Measurements from ENCODE around the gene SSBP3. TPM values are rescaled to one million over a fixed set of nuclear protein-coding genes. Genes with fewer than 3 reads are reported as not detected.

SSBP3 gene
- total and polyA plus RNA-seq, 9 of the 15 experiments (the other 6 are each of a cell fraction or from before 2014, with no cell fraction given), result 8.7 to 108 (median 33.8) TPM

GRCh38 chr1:54229281-54229891, 176.8 kb downstream of the SSBP3 start (continued):
- TF ChIP-seq, protein P1, sequence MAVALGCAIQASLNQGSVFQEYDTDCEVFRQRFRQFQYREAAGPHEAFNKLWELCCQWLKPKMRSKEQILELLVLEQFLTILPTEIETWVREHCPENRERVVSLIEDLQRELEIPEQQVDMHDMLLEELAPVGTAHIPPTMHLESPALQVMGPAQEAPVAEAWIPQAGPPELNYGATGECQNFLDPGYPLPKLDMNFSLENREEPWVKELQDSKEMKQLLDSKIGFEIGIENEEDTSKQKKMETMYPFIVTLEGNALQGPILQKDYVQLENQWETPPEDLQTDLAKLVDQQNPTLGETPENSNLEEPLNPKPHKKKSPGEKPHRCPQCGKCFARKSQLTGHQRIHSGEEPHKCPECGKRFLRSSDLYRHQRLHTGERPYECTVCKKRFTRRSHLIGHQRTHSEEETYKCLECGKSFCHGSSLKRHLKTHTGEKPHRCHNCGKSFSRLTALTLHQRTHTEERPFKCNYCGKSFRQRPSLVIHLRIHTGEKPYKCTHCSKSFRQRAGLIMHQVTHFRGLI (CRISPR knock-in tag; IDR thresholded peaks at IDR 0.05), result 0 out of 2 replicates have a peak, but pooled peaks have one; percentile 45
- TF ChIP-seq RAD51 (IDR thresholded peaks at IDR 0.05; ENCODE audit: borderline replicate concordance, low read depth) (no peak), ESRRA (IDR thresholded peaks at IDR 0.05; ENCODE audit: borderline replicate concordance, low read depth) (no peak), IRF2 (CRISPR knock-in tag; IDR thresholded peaks at IDR 0.05) (no peak), SMAD4 (CRISPR knock-in tag; conservative IDR thresholded peaks at IDR 0.05) (0 out of 2 replicates have a peak, but pooled peaks have one; percentile 35), ZNF695 (CRISPR knock-in tag; IDR thresholded peaks at IDR 0.05) (no peak), SMAD2 (IDR thresholded peaks at IDR 0.05; ENCODE audit: low read depth, low read length) (no peak), CXXC5 (CRISPR knock-in tag; IDR thresholded peaks at IDR 0.05) (no peak), USF1 (CRISPR knock-in tag; IDR thresholded peaks at IDR 0.05) (peak; percentile 26; the same call in 1 of the 2 replicates), SETDB1 (IDR thresholded peaks at IDR 0.05; ENCODE audit: low read length) (peak; percentile 15), ZNF592 (IDR thresholded peaks at IDR 0.05) (no peak), SMAD1 (IDR thresholded peaks at IDR 0.05; ENCODE audit: low read depth, low read length, partially characterized antibody) (no peak), FOSL1 (tag; conservative IDR thresholded peaks at IDR 0.05) (0 out of 2 replicates have a peak, but pooled peaks have one; percentile 14), MAZ (CRISPR knock-in tag; conservative IDR thresholded peaks at IDR 0.05 in 1 of 2, IDR thresholded peaks at IDR 0.05 in 1 of 2) (0 out of 4 replicates have a peak, but pooled peaks of 1 of the 2 experiments have one; percentile 19)
- TF ChIP-seq, protein P2, sequence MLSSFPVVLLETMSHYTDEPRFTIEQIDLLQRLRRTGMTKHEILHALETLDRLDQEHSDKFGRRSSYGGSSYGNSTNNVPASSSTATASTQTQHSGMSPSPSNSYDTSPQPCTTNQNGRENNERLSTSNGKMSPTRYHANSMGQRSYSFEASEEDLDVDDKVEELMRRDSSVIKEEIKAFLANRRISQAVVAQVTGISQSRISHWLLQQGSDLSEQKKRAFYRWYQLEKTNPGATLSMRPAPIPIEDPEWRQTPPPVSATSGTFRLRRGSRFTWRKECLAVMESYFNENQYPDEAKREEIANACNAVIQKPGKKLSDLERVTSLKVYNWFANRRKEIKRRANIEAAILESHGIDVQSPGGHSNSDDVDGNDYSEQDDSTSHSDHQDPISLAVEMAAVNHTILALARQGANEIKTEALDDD (IDR thresholded peaks at IDR 0.05), result no peak
